ENCODE data around the gene MCF2L. TPM values are rescaled to one million over a fixed set of nuclear protein-coding genes. Genes with fewer than 3 reads are reported as not detected.
"Not testable (repeated sequence)": the region's sequence is repeated elsewhere in the genome, so short reads cannot be mapped to it uniquely, and the experiment has no call there.

MCF2L gene
- total RNA-seq, 1 donor from 2014 or later = 8.3 TPM

DNA sequence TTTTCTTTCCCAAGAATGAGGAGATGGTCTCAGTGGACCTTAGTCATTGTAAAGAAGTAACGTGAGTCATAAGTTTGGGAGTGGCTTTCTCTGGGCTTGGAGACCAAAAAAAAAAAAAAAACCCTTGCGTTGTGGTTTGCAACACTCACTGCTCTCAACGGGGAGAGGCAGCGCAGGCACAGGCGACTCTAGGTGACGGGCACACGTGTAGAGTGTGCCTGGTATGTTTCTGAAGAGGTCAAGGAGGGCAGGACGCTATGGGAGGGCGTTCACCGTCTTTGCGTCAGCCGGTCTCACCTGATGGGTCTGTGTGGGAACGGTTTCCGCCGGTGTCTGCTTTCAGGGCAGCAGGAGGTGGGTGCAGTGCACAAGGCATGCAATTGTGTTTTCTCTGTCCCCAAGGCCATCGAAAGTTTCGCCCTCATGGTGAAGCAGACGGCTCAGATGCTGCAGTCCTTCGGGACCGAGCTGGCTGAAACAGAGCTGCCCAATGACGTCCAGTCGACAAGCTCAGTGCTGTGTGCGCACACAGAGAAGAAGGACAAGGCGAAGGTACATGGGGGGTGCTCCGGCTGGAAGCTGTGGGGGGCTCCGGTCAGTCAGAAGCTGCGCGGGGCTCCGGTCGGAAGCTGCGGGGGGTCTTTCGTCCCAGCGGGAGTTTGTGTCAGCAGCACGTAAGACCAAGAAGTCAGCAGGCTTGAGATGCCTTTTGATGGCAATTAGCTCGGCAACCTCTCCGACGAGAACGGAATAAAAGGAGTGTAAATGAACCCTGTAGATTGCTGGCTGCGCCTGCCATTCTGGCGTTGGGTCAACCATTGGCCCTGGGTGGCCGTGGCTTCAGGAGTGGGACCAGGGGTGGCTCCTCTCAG, 95.8 kb downstream of the MCF2L start:
- DNase-seq (ENCODE audit: low read depth) = peak; percentile 63

GRCh38 chr13:113065406-113066141, 96.6 kb downstream of the MCF2L start:
- no peak for DNase-seq (ENCODE audit: low read depth)

DNA sequence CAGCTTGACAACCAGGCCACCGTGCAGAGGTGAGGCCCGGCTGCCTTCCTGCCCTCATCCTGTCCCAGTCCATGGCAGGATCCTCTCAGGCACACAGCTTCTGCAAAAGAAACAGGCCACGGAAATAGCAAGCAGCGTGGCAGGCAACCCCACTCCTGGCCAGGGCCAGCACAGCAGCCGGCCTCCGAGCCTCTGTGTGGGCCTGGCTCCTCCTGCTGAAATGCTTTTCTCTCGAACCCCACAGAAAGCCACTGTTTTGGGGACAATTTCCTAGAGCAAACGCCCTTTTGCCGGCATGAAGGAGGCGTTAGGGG, 97.1 kb downstream of the MCF2L start:
- DNase-seq (ENCODE audit: low read depth) = no peak

DNA sequence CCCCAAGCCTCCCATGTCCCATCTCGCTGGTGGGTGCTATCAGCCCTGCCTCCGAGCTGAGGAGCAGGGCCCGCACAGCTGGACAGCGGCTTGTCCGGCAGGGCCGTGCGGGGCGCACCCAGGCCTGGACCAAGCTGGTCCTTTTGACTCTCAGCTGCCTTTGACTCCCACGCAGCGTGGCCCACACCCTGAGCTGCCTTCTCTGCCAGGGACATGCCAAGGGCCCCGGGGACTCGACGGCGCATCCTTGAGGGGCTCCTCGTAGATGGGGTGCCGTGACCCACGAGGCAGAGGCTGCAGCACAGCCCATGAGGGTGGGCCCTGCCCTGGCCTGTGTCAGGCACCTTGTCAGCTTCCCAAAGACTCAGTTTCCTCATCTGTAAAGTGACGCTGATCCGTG, 97.7 kb downstream of the MCF2L start:
- DNase-seq (ENCODE audit: low read depth) = no peak

DNA sequence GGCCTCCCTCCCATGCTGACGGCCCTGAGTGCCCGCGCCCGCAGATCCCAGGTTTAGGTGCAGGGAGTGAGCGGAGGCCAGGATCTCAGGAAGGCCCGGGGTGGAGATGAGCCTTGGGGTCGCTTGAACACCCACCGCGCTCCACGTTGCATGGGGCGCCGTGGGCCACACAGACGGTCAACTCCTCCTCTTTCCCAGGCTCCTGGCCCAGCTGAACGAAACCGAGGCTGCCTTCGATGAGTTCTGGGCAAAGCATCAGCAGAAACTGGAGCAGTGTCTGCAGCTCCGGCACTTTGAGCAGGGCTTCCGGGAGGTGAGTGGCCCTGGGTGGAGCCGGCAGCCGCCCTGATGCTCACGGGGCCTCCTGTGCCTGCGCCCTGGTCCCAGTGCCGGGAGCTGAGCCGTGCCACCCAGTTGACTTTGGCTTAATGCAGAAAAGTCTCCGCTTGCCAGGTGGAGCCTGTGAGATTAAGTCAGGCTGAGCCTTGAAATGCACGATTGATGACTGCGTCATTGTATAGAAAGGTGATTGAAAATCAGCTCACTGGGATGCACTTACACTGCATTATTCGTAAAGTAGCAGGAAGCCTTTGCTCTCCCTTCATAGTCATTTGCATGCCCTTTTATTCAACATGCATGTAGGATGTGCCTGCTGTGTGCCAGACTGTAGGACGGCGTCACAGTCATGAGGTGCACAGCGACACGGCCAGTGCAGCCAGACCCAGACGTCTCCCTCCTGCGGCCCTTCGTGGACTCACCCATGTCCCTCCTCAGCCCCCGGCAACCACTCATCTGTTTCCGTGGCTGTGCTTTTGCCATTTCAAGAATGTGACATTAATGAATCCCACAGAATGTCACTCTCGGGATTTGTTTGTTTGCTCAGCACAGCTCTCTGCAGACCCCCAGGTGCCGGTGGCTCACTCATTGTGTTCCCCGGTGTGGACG, 101.1 kb downstream of the MCF2L start:
- DNase-seq (ENCODE audit: low read depth) = no peak

DNA sequence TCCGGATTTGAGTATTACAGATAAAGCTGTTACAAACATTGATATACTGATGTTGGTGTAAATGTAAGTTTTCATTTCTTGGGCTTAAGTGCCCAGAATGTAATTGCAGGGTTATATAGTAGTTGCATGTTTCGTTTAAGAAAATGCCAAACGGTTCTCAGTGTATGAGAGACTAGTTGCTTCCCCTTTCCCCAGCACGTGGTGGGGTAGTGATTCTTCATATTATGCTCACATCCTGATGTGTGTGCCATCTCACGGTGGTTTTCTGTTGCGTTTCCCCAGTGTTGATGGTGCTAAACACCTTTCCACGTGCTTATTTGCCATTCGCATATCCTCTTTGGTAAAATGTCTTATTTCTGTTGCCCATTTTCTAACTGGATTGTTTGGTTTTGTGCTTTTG, 101.8 kb downstream of the MCF2L start:
- DNase-seq (ENCODE audit: low read depth) = no peak

DNA sequence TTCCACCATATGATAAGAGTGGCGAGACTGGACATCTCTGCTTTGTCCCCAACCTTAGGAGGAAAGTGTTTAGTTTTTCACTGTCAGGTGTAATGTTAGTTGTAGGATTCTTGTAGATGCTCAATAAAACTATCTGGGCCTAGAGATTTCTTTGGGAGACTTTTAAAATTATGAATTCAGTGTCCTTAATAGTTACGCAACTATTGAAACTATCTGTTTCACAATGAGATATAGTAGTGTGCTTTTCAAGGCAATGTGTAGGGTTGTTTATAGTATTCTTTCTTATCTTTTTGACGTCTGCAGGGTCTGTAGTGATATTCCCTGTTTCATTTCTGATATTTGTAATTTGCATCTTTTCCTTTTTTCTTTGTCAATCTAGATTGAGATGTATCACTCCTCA, 103.4 kb downstream of the MCF2L start:
- no peak for DNase-seq (ENCODE audit: low read depth)

DNA sequence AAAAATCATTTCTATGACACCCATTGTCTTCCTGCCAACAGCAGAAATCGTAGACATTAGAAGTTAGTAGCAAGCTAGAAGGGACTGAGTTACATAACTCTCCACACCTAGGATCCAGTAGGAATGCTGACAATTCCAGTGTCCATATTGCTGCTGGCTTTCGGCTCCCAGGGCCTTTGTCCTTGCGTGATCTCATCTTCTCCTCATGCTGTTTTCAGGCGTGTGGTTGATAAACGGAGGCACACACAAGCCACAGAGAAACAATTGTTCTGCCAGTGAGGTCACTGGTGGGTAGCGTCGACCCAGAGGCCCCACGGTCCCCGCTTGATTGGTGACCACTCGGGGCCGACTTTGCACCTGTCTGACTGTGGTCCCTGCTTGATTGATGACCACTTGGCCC, 104.9 kb downstream of the MCF2L start:
- DNase-seq (ENCODE audit: low read depth) = no peak

DNA sequence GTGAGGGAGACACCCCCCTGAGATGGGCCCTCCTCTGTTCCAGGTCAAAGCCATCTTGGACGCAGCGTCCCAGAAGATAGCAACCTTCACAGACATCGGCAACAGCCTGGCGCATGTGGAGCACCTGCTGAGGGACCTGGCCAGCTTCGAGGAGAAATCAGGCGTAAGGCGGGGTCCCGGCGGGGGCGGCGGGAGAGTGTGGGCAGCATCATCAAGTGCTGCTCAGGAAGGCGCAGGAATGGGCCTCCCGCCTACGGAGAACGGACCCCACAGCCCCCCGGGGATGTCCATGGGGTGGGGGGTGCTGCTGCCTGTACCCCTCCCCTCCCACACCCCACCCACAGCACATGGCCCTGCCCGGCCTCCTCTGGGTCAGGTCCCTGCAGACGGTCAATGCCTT, 105.4 kb downstream of the MCF2L start:
- no peak for DNase-seq (ENCODE audit: low read depth)

- DNase-seq (ENCODE audit: low read depth) = no peak
These were observed 105.9 kb downstream of the MCF2L start for GRCh38 chr13:113074876-113075275.

GRCh38 chr13:113075711-113076110, 106.7 kb downstream of the MCF2L start:
- no peak for DNase-seq (ENCODE audit: low read depth)

- no peak for DNase-seq (ENCODE audit: low read depth)
These were observed 107.8 kb downstream of the MCF2L start for GRCh38 chr13:113076681-113077401.

DNA sequence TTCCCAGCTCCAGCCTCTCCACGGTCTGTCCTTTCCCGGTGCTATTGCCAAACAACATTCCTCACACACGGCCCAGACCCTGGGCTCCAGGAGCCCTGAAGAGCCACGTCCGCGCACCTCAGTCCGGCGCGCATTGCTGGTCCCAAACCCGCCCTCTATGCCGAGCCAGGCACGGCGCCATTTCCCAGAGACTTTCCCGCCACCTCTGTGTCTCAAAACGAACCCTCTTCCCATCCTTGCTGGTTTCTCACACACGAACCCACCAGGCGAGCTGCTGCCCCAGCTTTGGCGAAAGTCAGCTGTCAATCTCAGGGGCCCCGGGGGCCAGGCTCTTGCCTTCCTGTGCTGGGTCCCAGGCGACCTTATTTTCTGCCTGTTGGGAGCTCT, 108.5 kb downstream of the MCF2L start:
- DNase-seq (ENCODE audit: low read depth) = no peak

GRCh38 chr13:113077953-113078901, 109.2 kb downstream of the MCF2L start:
- DNase-seq (ENCODE audit: low read depth) = no peak

- no peak for DNase-seq (ENCODE audit: low read depth)
These were observed 110.1 kb downstream of the MCF2L start for GRCh38 chr13:113078902-113079780.

- not testable (repeated sequence) for DNase-seq (ENCODE audit: low read depth)
These were observed 110.7 kb downstream of the MCF2L start for GRCh38 chr13:113079781-113080080.

- no peak for DNase-seq (ENCODE audit: low read depth)
These were observed 111.4 kb downstream of the MCF2L start for GRCh38 chr13:113080361-113080831.

DNA sequence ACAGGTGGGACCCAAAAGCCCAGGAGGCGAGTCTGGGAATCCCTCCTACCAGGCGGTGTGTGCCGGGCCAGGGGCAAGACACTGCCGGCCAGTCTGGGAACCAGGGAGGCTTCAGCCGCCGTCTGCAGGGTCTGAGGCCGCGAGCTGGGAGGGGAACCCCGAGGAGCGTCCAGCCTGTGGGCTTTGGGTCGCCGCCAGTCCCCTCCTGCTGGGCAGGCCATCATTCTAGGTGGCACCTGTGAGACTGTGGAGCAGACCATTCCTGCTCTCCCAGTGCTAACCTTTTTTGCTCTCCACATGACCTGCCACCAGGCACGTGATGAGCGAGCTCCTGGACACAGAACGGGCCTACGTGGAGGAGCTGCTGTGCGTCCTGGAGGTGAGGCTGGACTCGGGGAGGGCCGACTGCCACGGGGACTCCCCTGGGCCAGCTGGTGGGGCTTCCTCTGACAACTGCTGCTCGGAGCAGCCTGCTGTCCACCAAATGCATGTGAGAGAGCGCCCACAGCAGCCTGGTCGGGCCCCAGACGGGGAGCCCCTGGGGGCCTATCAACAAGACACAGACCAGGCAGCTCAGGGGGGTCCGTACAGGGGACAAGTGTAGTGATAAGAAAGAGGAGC, 112.0 kb downstream of the MCF2L start:
- no peak for DNase-seq (ENCODE audit: low read depth)
